Neutrophil (primary cell): Measurements from ENCODE around the gene PIEZO2.

Experiments
- H3K27ac ChIP-seq: fragments of 200-600 bp; sonication (generic); 2 replicates; pipeline ENCODE4 v1.5.1; 2016; ENCODE audit warnings: mild to moderate bottlenecking, moderate library complexity
- H3K27me3 ChIP-seq: fragments of 200-600 bp; sonication (generic); 2 replicates; pipeline ENCODE4 v1.6.0; 2016; ENCODE audit warnings: mild to moderate bottlenecking
- H3K36me3 ChIP-seq: fragments of 200-600 bp; sonication (generic); 2 replicates; pipeline ENCODE4 v1.5.1; 2017
- H3K4me1 ChIP-seq, 2 experiments: fragments of 200-600 bp in 1 of 2; sonication (generic) in 1 of 2; 1 replicate in 1 of 2; 2 replicates in 1 of 2; pipeline versions ENCODE4 v1.5.1 to v1.6.1; 2013 to 2016; ENCODE audit warnings: low read depth in 1 of 2, low read length in 1 of 2, mild to moderate bottlenecking in 1 of 2, moderate library complexity in 1 of 2; ENCODE audit not compliant: control insufficient read depth in 1 of 2, insufficient read depth in 1 of 2
- H3K4me3 ChIP-seq, 2 experiments: fragments of 200-600 bp in 1 of 2; sonication (generic) in 1 of 2; 1 replicate in 1 of 2; 2 replicates in 1 of 2; pipeline ENCODE4 v1.5.1; 2013 to 2016; ENCODE audit warnings: low read depth in 1 of 2, low read length in 1 of 2, mild to moderate bottlenecking in 1 of 2, moderate library complexity in 1 of 2
- H3K9me3 ChIP-seq: fragments of 200-600 bp; sonication (generic); 2 replicates; pipeline ENCODE4 v1.5.1; 2016
- CTCF ChIP-seq: fragments of 200-600 bp; sonication (generic); IDR thresholded peaks from 2 replicates; pipeline ENCODE4 v1.5.1; 2016; ENCODE audit warnings: antibody characterized with exemption

PIEZO2 gene

GRCh38 chr18:10686308-10686707 is 463.1 kb downstream of the PIEZO2 start:
- Histone ChIP-seq H3K27me3 (no peaks in the 10 kb centered on the region), H3K27ac (no peak overlapping the region), H3K9me3 (no peaks in the 10 kb centered on the region), H3K4me3 (no peak overlapping the region), H3K4me1 (no peaks in the 10 kb centered on the region), H3K36me3 (no peaks in the 10 kb centered on the region)
- TF ChIP-seq CTCF = no peak

GRCh38 chr18:10685484-10685883 is 463.9 kb downstream of the PIEZO2 start:
- no peaks in the 10 kb centered on the region for H3K4me1 ChIP-seq
- H3K27me3 ChIP-seq = no peaks in the 10 kb centered on the region
- H3K9me3 ChIP-seq = no peaks in the 10 kb centered on the region
- no peak for TF ChIP-seq CTCF
- H3K36me3 ChIP-seq = no peaks in the 10 kb centered on the region
- no peak overlapping the region for H3K4me3 ChIP-seq
- H3K27ac ChIP-seq = no peak overlapping the region

GRCh38 chr18:10682368-10682714 is 467.0 kb downstream of the PIEZO2 start:
- Histone ChIP-seq H3K36me3 (no peaks in the 10 kb centered on the region), H3K9me3 (no peaks in the 10 kb centered on the region), H3K4me1 (no peaks in the 10 kb centered on the region), H3K4me3 (no peak overlapping the region), H3K27ac (no peak overlapping the region), H3K27me3 (no peaks in the 10 kb centered on the region)
- TF ChIP-seq CTCF = no peak

- Histone ChIP-seq H3K9me3 (no peaks in the 10 kb centered on the region), H3K27me3 (no peaks in the 10 kb centered on the region), H3K4me1 (no peaks in the 10 kb centered on the region), H3K27ac (no peak overlapping the region), H3K36me3 (no peaks in the 10 kb centered on the region), H3K4me3 (no peak overlapping the region)
- no peak for TF ChIP-seq CTCF
Observed at GRCh38 chr18:10681581-10682367, 467.6 kb downstream of the PIEZO2 start.

GRCh38 chr18:10680271-10680596 is 469.1 kb downstream of the PIEZO2 start:
- H3K36me3 ChIP-seq = no peaks in the 10 kb centered on the region
- H3K4me1 ChIP-seq = peaks cover 0 to 4% of the 10 kb centered on the region in 2 experiments
- H3K9me3 ChIP-seq = no peaks in the 10 kb centered on the region
- H3K4me3 ChIP-seq = no peak overlapping the region
- H3K27ac ChIP-seq = no peak overlapping the region
- TF ChIP-seq CTCF = no peak
- no peaks in the 10 kb centered on the region for H3K27me3 ChIP-seq
